Natural killer cell treated with Interleukin-12 subunit alpha and Interleukin-12 subunit beta and Interleukin-15 and Interleukin-18, amount 100 ng/mL, for 72 hours (primary cell): ENCODE data around the gene LDLRAD4. TPM values are rescaled to one million over a fixed set of nuclear protein-coding genes. Genes with fewer than 3 reads are reported as not detected.

Source experiments
- ATAC-seq, 2 donors: fragments of 150-1000 bp; cut with Tn5 transposase in 1 of 2; sonication (Bioruptor Pico), chemical (Tn5 transposase) in 1 of 2; 2 replicates each; pipeline ENCODE4 v1.10.0; 2021
- DNase-seq: peaks from one replicate; pipeline ENCODE4 v3.0.0; 2022; ENCODE audit warnings: low spot score
- H3K27ac Mint-ChIP-seq, 2 donors: 1 replicate in 1 of 2; 2 replicates in 1 of 2; pipeline ENCODE4 v1.8.0; 2022; ENCODE audit warnings: mixed read lengths in 2 of 2, mild to moderate bottlenecking in 1 of 2, moderate library complexity in 1 of 2
- H3K27me3 Mint-ChIP-seq, 2 donors: 1 replicate in 1 of 2; 2 replicates in 1 of 2; pipeline ENCODE4 v1.8.0; 2022; ENCODE audit warnings: mixed read lengths in 2 of 2
- H3K36me3 Mint-ChIP-seq: one replicate; pipeline ENCODE4 v1.8.0; 2022; ENCODE audit warnings: mixed read lengths
- H3K4me1 Mint-ChIP-seq, 2 donors: 1 replicate in 1 of 2; 2 replicates in 1 of 2; pipeline ENCODE4 v1.8.0; 2022; ENCODE audit warnings: low read depth in 2 of 2, mixed read lengths in 2 of 2, mild to moderate bottlenecking in 1 of 2
- H3K4me3 Mint-ChIP-seq: one replicate; pipeline ENCODE4 v1.8.0; 2022; ENCODE audit warnings: mixed read lengths
- H3K9me3 Mint-ChIP-seq: 2 replicates; pipeline ENCODE4 v1.8.0; 2022; ENCODE audit warnings: mixed read lengths
- total RNA-seq, 2 donors: library from RNA; stranded (reverse); gene quantifications; one replicate each; pipeline ENCODE4 v1.2.3, GENCODE V29; 2022

LDLRAD4 gene
- total RNA-seq, 2 donors from 2014 or later: 16.3 to 19.5 TPM

DNA sequence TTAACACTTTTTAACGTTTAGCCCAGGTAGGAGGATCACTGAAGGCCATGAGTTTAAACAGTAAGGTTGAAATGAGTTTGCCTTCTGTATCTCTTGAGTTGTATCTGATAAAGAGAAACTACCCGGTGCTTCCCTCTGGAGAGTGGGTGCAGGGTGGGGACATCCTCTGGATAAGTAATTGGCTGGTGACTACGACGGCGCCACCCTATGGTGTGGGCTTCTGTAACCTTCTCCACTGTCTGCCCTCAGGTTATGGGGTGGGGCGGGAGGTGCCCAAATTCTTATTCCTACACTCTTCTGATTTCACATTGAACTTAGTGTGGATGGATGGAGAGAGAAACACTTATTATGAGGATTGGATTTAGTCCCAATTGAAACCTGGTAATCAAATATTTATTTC is 68.8 kb downstream of the LDLRAD4 start:
- no peaks in the 10 kb centered on the region for H3K9me3 Mint-ChIP-seq
- no peak overlapping the region for H3K27ac Mint-ChIP-seq
- H3K4me1 Mint-ChIP-seq: peaks cover 0 to 5% of the 10 kb centered on the region in 2 donors
- H3K36me3 Mint-ChIP-seq: no peaks in the 10 kb centered on the region
- no peak overlapping the region for H3K4me3 Mint-ChIP-seq
- peaks cover 12 to 24% of the 10 kb centered on the region in 2 donors for H3K27me3 Mint-ChIP-seq
- no peak for DNase-seq
- ATAC-seq: no peak

GRCh38 chr18:13288509-13289133 is 70.1 kb downstream of the LDLRAD4 start:
- no peak for DNase-seq
- Mint-ChIP-seq H3K27ac (no peak overlapping the region), H3K4me1 (peaks cover 0 to 5% of the 10 kb centered on the region in 2 donors), H3K9me3 (no peaks in the 10 kb centered on the region), H3K36me3 (no peaks in the 10 kb centered on the region), H3K4me3 (no peak overlapping the region), H3K27me3 (peaks cover 13 to 24% of the 10 kb centered on the region in 2 donors)
- ATAC-seq: peak in 1 of 2 donors; percentile 71

GRCh38 chr18:13289481-13290205 is 71.1 kb downstream of the LDLRAD4 start:
- Mint-ChIP-seq H3K4me3 (peak overlapping the region; percentile 13), H3K27me3 (peaks cover 13 to 23% of the 10 kb centered on the region in 2 donors), H3K9me3 (no peaks in the 10 kb centered on the region), H3K36me3 (no peaks in the 10 kb centered on the region), H3K27ac (peak overlapping the region in 1 of 2 donors; percentile 24), H3K4me1 (peaks cover 0 to 5% of the 10 kb centered on the region in 2 donors)
- DNase-seq (no peak), ATAC-seq (no peak)

DNA sequence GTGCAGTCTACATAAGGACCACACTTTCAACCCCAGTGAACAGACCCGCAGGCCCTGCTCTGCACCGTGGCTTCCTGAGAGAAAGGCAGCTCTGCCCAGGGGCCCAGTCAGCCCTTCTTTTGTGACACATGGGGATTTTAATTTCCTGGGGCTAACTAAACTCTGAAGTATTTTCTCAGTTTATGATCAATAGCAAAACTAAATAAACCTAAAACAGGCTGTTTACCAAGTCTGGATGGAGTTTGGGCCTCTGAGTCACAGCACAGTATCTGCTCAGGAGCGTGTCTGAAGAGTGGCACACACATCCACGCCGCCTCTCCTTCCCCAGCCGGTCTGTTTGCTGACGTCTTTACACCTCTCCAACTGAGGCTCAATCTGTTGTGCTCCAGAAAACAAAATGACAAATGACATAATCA is 72.3 kb downstream of the LDLRAD4 start:
- H3K36me3 Mint-ChIP-seq: no peaks in the 10 kb centered on the region
- DNase-seq: no peak
- H3K27ac Mint-ChIP-seq: peak overlapping the region in 1 of 2 donors; percentile 11
- peaks cover 0 to 5% of the 10 kb centered on the region in 2 donors for H3K4me1 Mint-ChIP-seq
- H3K9me3 Mint-ChIP-seq: no peaks in the 10 kb centered on the region
- ATAC-seq: peak; percentile 53 to 79
- H3K4me3 Mint-ChIP-seq: no peak overlapping the region
- peaks cover 13 to 19% of the 10 kb centered on the region in 2 donors for H3K27me3 Mint-ChIP-seq

GRCh38 chr18:13291299-13291698 is 72.7 kb downstream of the LDLRAD4 start:
- ATAC-seq (no peak), DNase-seq (no peak)
- Mint-ChIP-seq H3K4me1 (peaks cover 0 to 5% of the 10 kb centered on the region in 2 donors), H3K9me3 (no peaks in the 10 kb centered on the region), H3K36me3 (no peaks in the 10 kb centered on the region), H3K4me3 (no peak overlapping the region), H3K27ac (no peak overlapping the region), H3K27me3 (peaks cover 10 to 14% of the 10 kb centered on the region in 2 donors)

- DNase-seq (no peak), ATAC-seq (peak in 1 of 2 donors; percentile 48)
- Mint-ChIP-seq H3K27ac (no peak overlapping the region), H3K27me3 (peaks cover 7 to 8% of the 10 kb centered on the region in 2 donors), H3K4me1 (peaks cover 0 to 5% of the 10 kb centered on the region in 2 donors), H3K9me3 (no peaks in the 10 kb centered on the region), H3K4me3 (no peak overlapping the region), H3K36me3 (no peaks in the 10 kb centered on the region)
Measured at GRCh38 chr18:13291745-13292447, 73.3 kb downstream of the LDLRAD4 start.

- Mint-ChIP-seq H3K27me3 (peaks cover 7 to 8% of the 10 kb centered on the region in 2 donors), H3K27ac (no peak overlapping the region), H3K36me3 (no peaks in the 10 kb centered on the region), H3K4me3 (no peak overlapping the region), H3K4me1 (peaks cover 0 to 5% of the 10 kb centered on the region in 2 donors), H3K9me3 (no peaks in the 10 kb centered on the region)
- DNase-seq: no peak
- no peak for ATAC-seq
Measured at GRCh38 chr18:13292736-13293135, 74.2 kb downstream of the LDLRAD4 start.

DNA sequence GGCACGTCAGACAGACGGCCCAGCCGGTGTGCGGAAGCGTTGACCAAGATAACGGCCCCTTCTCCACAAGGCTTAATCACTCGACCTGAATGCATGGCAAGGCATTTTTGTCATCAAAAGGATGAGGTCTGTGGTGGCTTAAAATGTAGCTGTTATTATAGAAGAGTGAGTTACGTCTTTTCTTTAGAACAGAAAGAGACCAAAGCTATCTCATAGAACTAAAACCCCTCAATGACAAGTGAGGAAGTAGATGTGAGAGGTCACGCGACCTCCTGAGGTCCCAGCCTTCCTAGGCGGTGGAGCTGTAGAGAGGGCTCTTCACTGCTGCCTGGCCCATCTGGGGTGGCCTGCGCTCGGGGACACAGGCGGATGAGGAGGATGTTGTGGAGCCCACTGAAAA is 75.7 kb downstream of the LDLRAD4 start:
- no peak overlapping the region for H3K27ac Mint-ChIP-seq
- no peak for ATAC-seq

GRCh38 chr18:13295894-13296293 is 77.3 kb downstream of the LDLRAD4 start:
- Mint-ChIP-seq H3K27me3 (peaks cover 8 to 13% of the 10 kb centered on the region in 2 donors), H3K36me3 (no peaks in the 10 kb centered on the region), H3K4me3 (no peak overlapping the region), H3K4me1 (no peaks in the 10 kb centered on the region), H3K9me3 (no peaks in the 10 kb centered on the region), H3K27ac (no peak overlapping the region)
- no peak for DNase-seq
- ATAC-seq: no peak

More for the DNA sequence above, 75.7 kb downstream of the LDLRAD4 start:
- H3K36me3 Mint-ChIP-seq: no peaks in the 10 kb centered on the region
- peaks cover 7 to 8% of the 10 kb centered on the region in 2 donors for H3K27me3 Mint-ChIP-seq
- no peak overlapping the region for H3K4me3 Mint-ChIP-seq
- H3K4me1 Mint-ChIP-seq: peaks cover 0 to 3% of the 10 kb centered on the region in 2 donors
- no peaks in the 10 kb centered on the region for H3K9me3 Mint-ChIP-seq
- no peak for DNase-seq

DNA sequence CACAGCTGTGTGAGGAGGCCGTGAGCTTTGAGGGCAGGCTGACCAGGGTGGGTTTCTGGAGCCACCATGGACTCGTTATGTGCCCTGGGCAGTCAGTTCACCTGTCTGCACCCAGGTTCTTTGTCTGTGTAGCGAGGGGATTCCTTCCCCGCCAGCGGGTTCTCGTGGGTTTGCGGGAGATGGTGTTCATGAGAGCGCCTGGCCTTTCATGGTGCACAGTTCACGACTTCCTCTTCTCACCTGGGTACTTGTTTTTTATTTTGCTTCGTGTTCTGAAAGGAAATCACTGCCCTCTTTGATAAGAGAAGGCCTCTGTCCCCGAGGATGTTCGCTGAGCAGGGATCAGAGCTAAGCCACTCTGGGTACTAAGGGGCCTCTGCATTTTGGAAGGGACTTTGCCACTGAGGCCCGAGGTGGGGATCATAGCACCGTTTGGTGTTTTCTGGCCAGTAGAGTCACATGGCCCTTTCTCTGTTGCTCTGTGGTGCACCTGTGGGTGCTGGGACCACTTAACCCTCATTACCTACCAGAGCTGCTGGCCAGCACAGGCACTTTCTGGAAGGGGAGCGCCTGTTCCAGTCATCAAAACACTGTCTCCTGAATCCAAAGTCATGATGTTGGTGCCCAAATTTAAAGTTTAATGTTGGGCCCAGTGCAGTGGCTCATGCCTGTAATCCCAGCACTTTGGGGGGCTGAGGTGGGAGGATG is 78.5 kb downstream of the LDLRAD4 start:
- peaks cover 8 to 13% of the 10 kb centered on the region in 2 donors for H3K27me3 Mint-ChIP-seq
- H3K27ac Mint-ChIP-seq: no peak overlapping the region
- no peaks in the 10 kb centered on the region for H3K36me3 Mint-ChIP-seq
- no peak for ATAC-seq
- DNase-seq: no peak
- H3K9me3 Mint-ChIP-seq: no peaks in the 10 kb centered on the region
- no peaks in the 10 kb centered on the region for H3K4me1 Mint-ChIP-seq
- H3K4me3 Mint-ChIP-seq: no peak overlapping the region

- H3K4me1 Mint-ChIP-seq: no peaks in the 10 kb centered on the region
- DNase-seq (no peak), ATAC-seq (no peak)
- no peaks in the 10 kb centered on the region for H3K9me3 Mint-ChIP-seq
- H3K4me3 Mint-ChIP-seq: no peak overlapping the region
- H3K27ac Mint-ChIP-seq: no peak overlapping the region
- peaks cover 11 to 15% of the 10 kb centered on the region in 2 donors for H3K27me3 Mint-ChIP-seq
- H3K36me3 Mint-ChIP-seq: no peaks in the 10 kb centered on the region
Measured at GRCh38 chr18:13298262-13298661, 79.7 kb downstream of the LDLRAD4 start.

GRCh38 chr18:13300029-13300428 is 81.5 kb downstream of the LDLRAD4 start:
- Mint-ChIP-seq H3K27me3 (peaks cover 16 to 21% of the 10 kb centered on the region in 2 donors), H3K9me3 (no peaks in the 10 kb centered on the region), H3K36me3 (no peaks in the 10 kb centered on the region), H3K4me3 (no peak overlapping the region), H3K27ac (no peak overlapping the region), H3K4me1 (no peaks in the 10 kb centered on the region)
- DNase-seq (no peak), ATAC-seq (no peak)

GRCh38 chr18:13300796-13301195 is 82.2 kb downstream of the LDLRAD4 start:
- Mint-ChIP-seq H3K4me1 (no peaks in the 10 kb centered on the region), H3K27me3 (peaks cover 15 to 21% of the 10 kb centered on the region in 2 donors), H3K4me3 (no peak overlapping the region), H3K27ac (no peak overlapping the region), H3K9me3 (no peaks in the 10 kb centered on the region), H3K36me3 (no peaks in the 10 kb centered on the region)
- DNase-seq (no peak), ATAC-seq (no peak)
